Vagina (tissue), 2 donors: ENCODE data around the gene CCNA1. TPM values are rescaled to one million over a fixed set of nuclear protein-coding genes. Genes with fewer than 3 reads are reported as not detected.

ENCODE experiments used
- DNase-seq, 2 donors: peaks; one replicate each; pipeline ENCODE4 v3.0.0-alpha.2; 2017; ENCODE audit errors: extremely low spot score in 2 of 2
- H3K27ac ChIP-seq: fragments of 200-600 bp; sonication (generic); one replicate; pipeline ENCODE4 v1.5.1; 2019
- H3K27me3 ChIP-seq: fragments of 200-600 bp; sonication (generic); one replicate; pipeline ENCODE4 v1.5.1; 2019
- H3K36me3 ChIP-seq, 2 donors: fragments of 200-600 bp; sonication (generic); one replicate each; pipeline ENCODE4 v1.5.1; 2017 to 2019
- H3K4me1 ChIP-seq: fragments of 200-600 bp; sonication (generic); one replicate; pipeline ENCODE4 v1.5.1; 2019
- H3K4me3 ChIP-seq, 2 donors: fragments of 200-600 bp; sonication (generic); 1 replicate in 1 of 2; 2 replicates in 1 of 2; pipeline ENCODE4 v1.5.1; 2016 to 2019
- H3K9me3 ChIP-seq: fragments of 200-600 bp; sonication (generic); one replicate; pipeline ENCODE4 v1.5.1; 2019
- CTCF ChIP-seq, 3 experiments: fragments of 450-650 bp in 2 of 3; fragments of 200-600 bp in 1 of 3; sonication (generic) in 1 of 3; IDR thresholded peaks; one replicate each; pipeline ENCODE4 v1.5.1; 2017 to 2019; ENCODE audit warnings: antibody characterized with exemption in 3 of 3, mild to moderate bottlenecking in 2 of 3, moderate library complexity in 2 of 3
- POLR2A ChIP-seq, 2 donors: fragments of 450-650 bp; IDR thresholded peaks; one replicate each; pipeline ENCODE4 v1.6.1; 2017; ENCODE audit warnings: antibody characterized with exemption in 2 of 2, mild to moderate bottlenecking in 2 of 2, moderate library complexity in 2 of 2
- POLR2AphosphoS5 ChIP-seq, 2 donors: sonication (generic); formaldehyde crosslinking; IDR thresholded peaks; one replicate each; pipeline ENCODE4 v1.9.0; 2017; ENCODE audit warnings: antibody characterized with exemption in 2 of 2, mild to moderate bottlenecking in 2 of 2, low read depth in 1 of 2; ENCODE audit not compliant: insufficient read depth in 1 of 2
- intact Hi-C: fragments of 100-400 bp; cut with DNase I; formaldehyde crosslinking; loops from one replicate; pipeline ENCODE4 v1.15.1; 2023
- total RNA-seq: library from RNA; depleted of rRNA; stranded (reverse); fragments of >200 nt; gene quantifications from one replicate; pipeline ENCODE4 v1.2.3, GENCODE V29; 2016

The CCNA1 gene
- total RNA-seq, 1 donor from 2014 or later: not detected

- DNase-seq: no peak
- TF ChIP-seq POLR2A (IDR thresholded peaks at IDR 0.05) (no peak), POLR2AphosphoS5 (IDR thresholded peaks at IDR 0.05; ENCODE audit: insufficient read depth in 1 of 2, low read depth in 1 of 2) (no peak), CTCF (IDR thresholded peaks at IDR 0.05) (no peak)
- Histone ChIP-seq H3K27ac (no peak overlapping the region), H3K27me3 (no peaks in the 10 kb centered on the region), H3K36me3 (no peaks in the 10 kb centered on the region), H3K4me3 (no peak overlapping the region), H3K4me1 (no peaks in the 10 kb centered on the region), H3K9me3 (no peaks in the 10 kb centered on the region)
- intact Hi-C loops: no loop called here
Observed at GRCh38 chr13:36453516-36453915, 21.2 kb downstream of the CCNA1 start.

- no peaks in the 10 kb centered on the region for H3K27me3 ChIP-seq
- TF ChIP-seq POLR2A (IDR thresholded peaks at IDR 0.05) (no peak), CTCF (IDR thresholded peaks at IDR 0.05) (no peak), POLR2AphosphoS5 (IDR thresholded peaks at IDR 0.05; ENCODE audit: insufficient read depth in 1 of 2, low read depth in 1 of 2) (no peak)
- intact Hi-C loops: no loop called here
- H3K27ac ChIP-seq: no peak overlapping the region
- no peak overlapping the region for H3K4me3 ChIP-seq
- DNase-seq: no peak
- no peaks in the 10 kb centered on the region for H3K9me3 ChIP-seq
- no peaks in the 10 kb centered on the region for H3K36me3 ChIP-seq
- H3K4me1 ChIP-seq: no peaks in the 10 kb centered on the region
Observed at GRCh38 chr13:36454121-36454520, 21.8 kb downstream of the CCNA1 start.

GRCh38 chr13:36454987-36455386 is 22.7 kb downstream of the CCNA1 start:
- Histone ChIP-seq H3K27ac (no peak overlapping the region), H3K9me3 (no peaks in the 10 kb centered on the region), H3K36me3 (no peaks in the 10 kb centered on the region), H3K27me3 (no peaks in the 10 kb centered on the region), H3K4me3 (no peak overlapping the region), H3K4me1 (no peaks in the 10 kb centered on the region)
- intact Hi-C loops: no loop called here
- TF ChIP-seq POLR2A (IDR thresholded peaks at IDR 0.05): no peak
- no peak for TF ChIP-seq CTCF (IDR thresholded peaks at IDR 0.05)
- TF ChIP-seq POLR2AphosphoS5 (IDR thresholded peaks at IDR 0.05; ENCODE audit: insufficient read depth in 1 of 2, low read depth in 1 of 2): no peak
- no peak for DNase-seq

GRCh38 chr13:36456577-36456976 is 24.3 kb downstream of the CCNA1 start:
- no peaks in the 10 kb centered on the region for H3K4me1 ChIP-seq
- intact Hi-C loops: no loop called here
- TF ChIP-seq POLR2A (IDR thresholded peaks at IDR 0.05): no peak
- TF ChIP-seq CTCF (IDR thresholded peaks at IDR 0.05): no peak
- no peak for TF ChIP-seq POLR2AphosphoS5 (IDR thresholded peaks at IDR 0.05; ENCODE audit: insufficient read depth in 1 of 2, low read depth in 1 of 2)
- no peak overlapping the region for H3K27ac ChIP-seq
- no peaks in the 10 kb centered on the region for H3K9me3 ChIP-seq
- H3K4me3 ChIP-seq: no peak overlapping the region
- no peaks in the 10 kb centered on the region for H3K36me3 ChIP-seq
- no peak for DNase-seq
- H3K27me3 ChIP-seq: no peaks in the 10 kb centered on the region

- TF ChIP-seq POLR2AphosphoS5 (IDR thresholded peaks at IDR 0.05; ENCODE audit: insufficient read depth in 1 of 2, low read depth in 1 of 2): no peak
- TF ChIP-seq CTCF (IDR thresholded peaks at IDR 0.05): no peak
- no peak for TF ChIP-seq POLR2A (IDR thresholded peaks at IDR 0.05)
- no peak for DNase-seq
- intact Hi-C loops: no loop called here
Observed at GRCh38 chr13:36461506-36461905, 29.2 kb downstream of the CCNA1 start.

More at GRCh38 chr13:36461506-36461905, 29.2 kb downstream of the CCNA1 start:
- Histone ChIP-seq H3K9me3 (no peaks in the 10 kb centered on the region), H3K27me3 (no peaks in the 10 kb centered on the region), H3K27ac (no peak overlapping the region), H3K36me3 (no peaks in the 10 kb centered on the region), H3K4me3 (no peak overlapping the region), H3K4me1 (no peaks in the 10 kb centered on the region)
